H1 (cell line): ENCODE results near the gene IL19.

Experiments
- CEBPB ChIP-seq: IDR thresholded peaks from 2 replicates; pipeline ENCODE4 v1.6.1; 2012; ENCODE audit warnings: low read depth, low read length
- CTCF ChIP-seq, 3 experiments: IDR thresholded peaks; 1 replicate in 2 of 3; 2 replicates in 1 of 3; pipeline versions ENCODE4 v1.5.1 to v1.6.1; 2011; ENCODE audit warnings: low read length in 3 of 3, mild to moderate bottlenecking in 3 of 3, inconsistent platforms in 2 of 3, low read depth in 1 of 3, moderate library complexity in 1 of 3; ENCODE audit not compliant: insufficient read depth in 1 of 3; ENCODE audit errors: control extremely low read depth in 1 of 3
- EZH2 ChIP-seq: fragments of 200-600 bp; sonication (generic); IDR thresholded peaks from 2 replicates; pipeline ENCODE4 v1.7.1; 2012; ENCODE audit warnings: low read depth, mild to moderate bottlenecking, moderate library complexity, low read length, inconsistent platforms; ENCODE audit not compliant: severe bottlenecking
- JUND ChIP-seq: IDR thresholded peaks from 2 replicates; pipeline ENCODE4 v1.6.1; 2011; ENCODE audit warnings: mild to moderate bottlenecking, improper control_type of control experiment, low read length
- KDM5A ChIP-seq: fragments of 200-600 bp; IDR thresholded peaks from 2 replicates; pipeline ENCODE4 v1.7.1; 2012; ENCODE audit warnings: mild to moderate bottlenecking, low read length, inconsistent platforms, mixed read lengths
- PHF8 ChIP-seq: fragments of 200-600 bp; sonication (generic); conservative IDR thresholded peaks from 2 replicates; pipeline ENCODE4 v1.7.1; 2012; ENCODE audit warnings: low read depth, mild to moderate bottlenecking, inconsistent platforms, low read length, moderate library complexity
- POLR2A ChIP-seq, 2 experiments: IDR thresholded peaks; 1 replicate in 1 of 2; 2 replicates in 1 of 2; pipeline ENCODE4 v1.6.1; 2011; ENCODE audit warnings: low read depth in 2 of 2, low read length in 2 of 2, mild to moderate bottlenecking in 2 of 2; ENCODE audit errors: control extremely low read depth in 1 of 2
- TAF1 ChIP-seq: IDR thresholded peaks from 2 replicates; pipeline ENCODE4 v1.6.1; 2011; ENCODE audit warnings: mild to moderate bottlenecking, low read depth, low read length
- TEAD4 ChIP-seq: IDR thresholded peaks from 2 replicates; pipeline ENCODE4 v1.6.1; 2012; ENCODE audit warnings: low read depth, low read length, inconsistent platforms, mixed read lengths

GRCh38 chr1:206891412-206891811, 120.8 kb downstream of the IL19 start:
- TF ChIP-seq CTCF (IDR thresholded peaks at IDR 0.05; ENCODE audit: control extremely low read depth in 1 of 3, insufficient read depth in 1 of 3, low read depth in 1 of 3, low read length in 3 of 3): no peak
- TF ChIP-seq TEAD4: no peak
- TF ChIP-seq POLR2A (IDR thresholded peaks at IDR 0.05; ENCODE audit: control extremely low read depth in 1 of 2, low read depth in 2 of 2, low read length in 2 of 2): no peak
- TF ChIP-seq PHF8: no peak
- no peak for TF ChIP-seq JUND
- TF ChIP-seq EZH2: no peak
- no peak for TF ChIP-seq CEBPB
- TF ChIP-seq TAF1: no peak
- TF ChIP-seq KDM5A: no peak
